Measurements from ENCODE around the gene ERRFI1. TPM values are rescaled to one million over a fixed set of nuclear protein-coding genes. Genes with fewer than 3 reads are reported as not detected.

Gene ERRFI1
- total RNA-seq, 1 donor from 2014 or later, result 12.8 TPM

DNA sequence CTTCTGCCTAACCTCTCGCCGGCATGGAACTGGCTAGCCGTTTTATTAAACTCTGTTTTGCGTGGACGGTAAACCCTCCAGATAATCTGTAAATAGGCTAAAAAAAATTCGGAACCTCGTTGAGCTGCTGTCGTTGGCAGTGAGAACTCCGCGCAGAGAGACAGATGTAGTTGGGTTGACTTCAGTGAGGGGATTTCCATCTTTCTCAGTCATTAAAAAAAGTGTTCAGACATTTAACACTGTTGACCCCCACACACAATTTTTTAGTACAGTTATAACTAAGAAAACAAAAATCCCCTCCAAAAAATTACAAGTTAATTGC, 64.1 kb downstream of the ERRFI1 start:
- no peak for DNase-seq (ENCODE audit: missing footprints)
- ATAC-seq, result no peak
- intact Hi-C loops (cut with DNase I), result no loop called here

Other genes with a start within 250 kb of the ERRFI1 start
- 15.4 TPM for gene PER3, start 242.0 kb downstream of the ERRFI1 start, total RNA-seq
- not detected for gene UTS2, start 173.2 kb downstream of the ERRFI1 start, total RNA-seq
- gene TNFRSF9, start 85.5 kb downstream of the ERRFI1 start, total RNA-seq, result not detected
- gene PARK7, start 64.6 kb downstream of the ERRFI1 start, total RNA-seq, result 372 TPM

Measured in Right ventricle myocardium inferior (tissue), 1 donor.